ENCODE data around the gene SCARB1.

Gene SCARB1

DNA sequence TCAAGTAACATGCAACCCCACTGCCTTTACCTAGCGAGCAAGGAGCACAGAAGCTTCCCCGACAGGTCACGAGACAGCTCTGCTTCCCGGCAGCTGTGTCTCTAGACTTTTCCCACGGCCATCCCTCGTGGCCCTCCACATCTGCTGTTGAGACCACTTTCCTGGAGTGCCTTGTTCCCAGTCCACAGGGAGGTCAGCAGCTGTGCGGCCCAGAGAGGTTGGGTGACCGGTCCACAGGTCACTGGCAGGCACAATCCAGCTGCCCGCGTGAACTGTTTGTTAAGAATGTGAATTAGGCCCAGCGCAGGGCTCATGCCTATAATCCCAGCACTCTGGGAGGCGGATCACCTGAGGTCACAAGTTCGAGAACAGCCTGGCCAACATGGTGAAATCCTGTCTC, 71.5 kb downstream of the SCARB1 start:
- CTCF ChIA-PET, result interaction anchor here (0.7 to 1.6 kb wide), 4 partner anchors 25 to 756 kb away, joined by 3 to 4 read pairs (median 3); no protein-coding TSS in a partner anchor
- no peak overlapping the region for H3K4me3 ChIP-seq (ENCODE audit: low read depth, low read length)

DNA sequence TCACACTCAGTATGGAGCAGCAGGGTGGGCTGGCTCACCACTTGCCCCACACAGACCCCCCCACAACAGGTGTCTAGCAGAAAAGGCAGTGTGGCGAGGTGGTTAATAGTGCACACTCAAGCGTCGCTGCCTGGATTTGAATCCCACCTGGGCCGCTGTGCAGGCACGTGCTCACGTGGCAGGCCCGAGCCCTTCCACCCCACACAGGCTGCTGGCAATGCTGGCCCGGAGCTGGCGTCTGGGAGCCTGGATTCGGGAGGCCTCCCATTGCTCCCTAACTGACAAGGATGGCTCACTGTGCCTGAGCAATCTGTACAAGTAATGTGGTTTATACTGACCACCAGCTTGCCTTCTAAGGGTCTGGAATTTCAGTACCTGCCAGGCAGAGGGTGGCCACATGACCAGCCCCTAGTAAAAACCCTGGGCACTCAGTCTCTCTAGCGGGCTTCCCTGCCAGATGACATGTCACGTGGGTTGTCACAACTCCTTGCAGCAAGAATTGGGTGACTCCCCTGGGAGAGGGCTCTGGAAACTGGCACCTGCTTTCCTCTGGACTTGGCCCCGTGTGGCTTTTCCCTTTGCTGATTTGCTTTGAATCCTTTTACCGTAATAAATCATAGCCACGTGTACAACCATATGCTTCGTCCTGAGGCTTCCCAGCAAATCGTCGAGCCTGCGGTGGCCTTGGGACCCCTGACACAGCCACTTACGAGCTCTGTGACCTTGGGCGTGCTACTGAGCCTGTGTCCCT, 72.8 kb downstream of the SCARB1 start:
- Histone ChIP-seq H3K4me3 (ENCODE audit: low read depth, low read length) (no peak overlapping the region), H3K4me1 (ENCODE audit: control insufficient read depth, insufficient read depth, low read length) (no peaks in the 10 kb centered on the region), H3K9me3 (ENCODE audit: control insufficient read depth, insufficient read depth, low read depth, low read length) (no peaks in the 10 kb centered on the region), H3K36me3 (ENCODE audit: control insufficient read depth in 2 of 2, insufficient read depth in 1 of 2, low read length in 2 of 2) (peaks cover 4 to 39% of the 10 kb centered on the region in 2 experiments; a peak in 2 of 3 replicates), H3K27ac (ENCODE audit: extremely low read depth, low read depth, low read length) (no peak overlapping the region)
- CTCF ChIA-PET, result interaction anchor here (0.9 to 1.3 kb wide), 2 partner anchors 17 to 755 kb away, joined by 3 read pairs; no protein-coding TSS in a partner anchor
- POLR2A ChIA-PET, result no interaction called here
- TF ChIP-seq ZNF610 (tag by site-specific recombination; IDR thresholded peaks at IDR 0.05; ENCODE audit: borderline replicate concordance) (no peak), ZNF629 (tag by site-specific recombination; IDR thresholded peaks at IDR 0.05) (no peak), ZNF157 (tag by site-specific recombination; IDR thresholded peaks at IDR 0.05) (no peak), SCRT2 (tag by site-specific recombination; IDR thresholded peaks at IDR 0.05) (peak; percentile 47)

More for the DNA sequence above, 71.5 kb downstream of the SCARB1 start:
- no peak for TF ChIP-seq ZNF623 (tag by site-specific recombination; IDR thresholded peaks at IDR 0.05)
- Histone ChIP-seq H3K36me3 (ENCODE audit: control insufficient read depth in 2 of 2, insufficient read depth in 1 of 2, low read length in 2 of 2) (peaks cover 4 to 29% of the 10 kb centered on the region in 2 experiments; a peak in 2 of 3 replicates), H3K4me1 (ENCODE audit: control insufficient read depth, insufficient read depth, low read length) (no peaks in the 10 kb centered on the region), H3K9me3 (ENCODE audit: control insufficient read depth, insufficient read depth, low read depth, low read length) (no peaks in the 10 kb centered on the region), H3K27ac (ENCODE audit: extremely low read depth, low read depth, low read length) (no peak overlapping the region)
- POLR2A ChIA-PET, result no interaction called here

DNA sequence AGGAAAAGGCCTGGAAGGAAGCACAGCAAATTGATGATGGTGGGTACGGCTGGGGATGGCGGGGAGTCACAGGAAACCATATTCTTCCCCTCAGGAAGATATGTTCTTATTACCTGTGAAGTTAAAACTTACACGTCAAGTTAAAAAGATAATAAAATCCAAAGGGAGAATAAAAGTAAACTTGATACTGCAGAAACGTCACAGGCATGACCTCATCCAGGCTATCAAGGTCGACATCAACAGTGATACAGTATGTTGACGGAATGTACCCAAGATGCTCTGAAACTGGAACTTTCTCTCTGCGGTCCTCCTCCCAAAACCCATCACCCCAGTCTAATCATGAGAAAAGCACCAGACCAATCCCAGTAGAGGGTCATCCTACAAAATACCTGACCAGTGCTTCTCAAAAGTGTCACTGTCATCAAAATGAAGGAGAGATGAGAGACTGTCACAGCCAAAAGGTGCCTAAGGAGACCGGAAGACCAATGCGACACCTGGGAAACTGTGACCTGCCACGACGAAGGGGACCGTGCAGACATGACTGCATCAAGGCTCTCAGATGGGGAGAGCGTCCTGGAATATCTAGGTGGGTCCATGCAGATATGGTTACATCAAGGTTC, 74.6 kb downstream of the SCARB1 start:
- H3K4me3 ChIP-seq (ENCODE audit: low read depth, low read length), result no peak overlapping the region
- H3K27ac ChIP-seq (ENCODE audit: extremely low read depth, low read depth, low read length), result no peak overlapping the region
- POLR2A ChIA-PET, result no interaction called here
- no peaks in the 10 kb centered on the region for H3K4me1 ChIP-seq (ENCODE audit: control insufficient read depth, insufficient read depth, low read length)
- no peaks in the 10 kb centered on the region for H3K9me3 ChIP-seq (ENCODE audit: control insufficient read depth, insufficient read depth, low read depth, low read length)
- no peak for TF ChIP-seq FEZF1 (tag by site-specific recombination; IDR thresholded peaks at IDR 0.05)
- no peak for TF ChIP-seq ZNF404 (tag by site-specific recombination; IDR thresholded peaks at IDR 0.05)
- TF ChIP-seq ZNF473 (tag by site-specific recombination; IDR thresholded peaks at IDR 0.05), result no peak
- no peak for TF ChIP-seq ZNF23 (tag by site-specific recombination; IDR thresholded peaks at IDR 0.05; ENCODE audit: borderline replicate concordance)
- TF ChIP-seq ZNF140 (tag by site-specific recombination; IDR thresholded peaks at IDR 0.05), result 0 out of 2 replicates have a peak, but pooled peaks have one; percentile 0
- TF ChIP-seq ZNF785 (tag by site-specific recombination; IDR thresholded peaks at IDR 0.05), result no peak
- H3K36me3 ChIP-seq (ENCODE audit: control insufficient read depth in 2 of 2, insufficient read depth in 1 of 2, low read length in 2 of 2), result peaks cover 4 to 49% of the 10 kb centered on the region in 2 experiments; a peak in 2 of 3 replicates
- CTCF ChIA-PET, result no interaction called here

DNA sequence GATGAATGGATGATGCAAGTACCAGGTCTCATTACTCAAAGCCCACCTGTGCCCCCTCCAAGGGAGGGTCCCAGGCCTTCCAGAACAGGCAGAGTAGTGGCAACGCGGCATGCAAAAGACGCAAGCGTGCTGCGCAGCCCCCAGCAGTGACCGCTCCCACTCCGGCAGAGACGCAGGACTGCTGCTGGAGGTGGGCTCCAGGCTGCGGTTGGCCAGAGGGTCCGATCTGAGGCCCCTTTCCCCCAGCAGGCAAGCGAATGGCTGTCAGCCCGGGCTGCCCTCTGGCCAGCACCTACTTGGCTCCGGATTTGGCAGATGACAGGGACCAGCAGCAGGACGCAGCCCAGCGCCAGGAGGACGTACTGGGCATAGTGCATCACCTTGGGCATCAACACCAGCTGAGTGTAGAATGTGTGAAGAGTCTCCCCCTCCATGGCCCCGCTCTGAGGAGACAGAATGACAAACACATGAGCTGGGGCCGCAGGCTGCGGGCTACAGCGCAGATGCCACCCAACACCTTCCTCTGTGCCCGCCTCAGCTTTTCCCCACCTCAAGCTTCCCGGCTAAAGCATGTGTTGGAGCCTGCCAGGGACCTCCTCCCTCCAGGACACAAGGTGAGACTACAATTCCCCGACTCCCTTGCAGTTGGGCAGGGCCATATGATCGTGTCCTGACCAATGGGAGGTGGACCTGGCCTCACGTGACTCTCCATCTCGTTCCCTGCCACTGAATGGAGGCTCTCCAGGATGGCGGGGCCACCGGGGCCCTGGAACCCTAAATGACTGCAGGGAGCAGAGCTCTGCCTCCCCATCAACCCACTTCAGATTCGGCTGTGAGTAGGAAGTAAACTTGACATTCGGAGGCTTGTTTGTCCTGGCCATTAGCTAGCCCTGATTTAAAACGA, 77.4 kb downstream of the SCARB1 start:
- Histone ChIP-seq H3K27ac (ENCODE audit: extremely low read depth, low read depth, low read length) (0 out of 2 replicates have a peak overlapping the region, but pooled peaks have one; percentile 31), H3K9me3 (ENCODE audit: control insufficient read depth, insufficient read depth, low read depth, low read length) (no peaks in the 10 kb centered on the region), H3K36me3 (ENCODE audit: control insufficient read depth in 2 of 2, insufficient read depth in 1 of 2, low read length in 2 of 2) (peaks cover 0 to 43% of the 10 kb centered on the region in 2 experiments; a peak in 2 of 3 replicates), H3K4me1 (ENCODE audit: control insufficient read depth, insufficient read depth, low read length) (no peaks in the 10 kb centered on the region), H3K4me3 (ENCODE audit: low read depth, low read length) (peak overlapping the region; percentile 47)
- CTCF ChIA-PET, result interaction anchor here (0.8 to 1.1 kb wide), 3 partner anchors 10 to 154 kb away, joined by 3 to 4 read pairs (median 3); no protein-coding TSS in a partner anchor
- POLR2A ChIA-PET, result interaction anchor here (0.6 to 1.1 kb wide), 4 partner anchors 119 to 142 kb away, joined by 3 to 5 read pairs (median 4); no protein-coding TSS in a partner anchor
- no peak for TF ChIP-seq ZNF239 (tag by site-specific recombination; IDR thresholded peaks at IDR 0.05)
- no peak for TF ChIP-seq ZNF202 (tag by site-specific recombination; IDR thresholded peaks at IDR 0.05; ENCODE audit: borderline replicate concordance)
- no peak for TF ChIP-seq EGR2 (tag by site-specific recombination; IDR thresholded peaks at IDR 0.05; ENCODE audit: low read depth)
- no peak for TF ChIP-seq ZNF10 (tag by site-specific recombination; IDR thresholded peaks at IDR 0.05)
- no peak for TF ChIP-seq ZNF292 (tag by site-specific recombination; IDR thresholded peaks at IDR 0.05; ENCODE audit: borderline replicate concordance, low read depth)
- TF ChIP-seq, protein P1, sequence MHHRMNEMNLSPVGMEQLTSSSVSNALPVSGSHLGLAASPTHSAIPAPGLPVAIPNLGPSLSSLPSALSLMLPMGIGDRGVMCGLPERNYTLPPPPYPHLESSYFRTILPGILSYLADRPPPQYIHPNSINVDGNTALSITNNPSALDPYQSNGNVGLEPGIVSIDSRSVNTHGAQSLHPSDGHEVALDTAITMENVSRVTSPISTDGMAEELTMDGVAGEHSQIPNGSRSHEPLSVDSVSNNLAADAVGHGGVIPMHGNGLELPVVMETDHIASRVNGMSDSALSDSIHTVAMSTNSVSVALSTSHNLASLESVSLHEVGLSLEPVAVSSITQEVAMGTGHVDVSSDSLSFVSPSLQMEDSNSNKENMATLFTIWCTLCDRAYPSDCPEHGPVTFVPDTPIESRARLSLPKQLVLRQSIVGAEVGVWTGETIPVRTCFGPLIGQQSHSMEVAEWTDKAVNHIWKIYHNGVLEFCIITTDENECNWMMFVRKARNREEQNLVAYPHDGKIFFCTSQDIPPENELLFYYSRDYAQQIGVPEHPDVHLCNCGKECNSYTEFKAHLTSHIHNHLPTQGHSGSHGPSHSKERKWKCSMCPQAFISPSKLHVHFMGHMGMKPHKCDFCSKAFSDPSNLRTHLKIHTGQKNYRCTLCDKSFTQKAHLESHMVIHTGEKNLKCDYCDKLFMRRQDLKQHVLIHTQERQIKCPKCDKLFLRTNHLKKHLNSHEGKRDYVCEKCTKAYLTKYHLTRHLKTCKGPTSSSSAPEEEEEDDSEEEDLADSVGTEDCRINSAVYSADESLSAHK (tag by site-specific recombination; IDR thresholded peaks at IDR 0.05), result no peak
- TF ChIP-seq ZNF548 (tag by site-specific recombination; IDR thresholded peaks at IDR 0.05), result no peak
- no peak for TF ChIP-seq GLI4 (tag by site-specific recombination; IDR thresholded peaks at IDR 0.05)
- TF ChIP-seq, protein P2, sequence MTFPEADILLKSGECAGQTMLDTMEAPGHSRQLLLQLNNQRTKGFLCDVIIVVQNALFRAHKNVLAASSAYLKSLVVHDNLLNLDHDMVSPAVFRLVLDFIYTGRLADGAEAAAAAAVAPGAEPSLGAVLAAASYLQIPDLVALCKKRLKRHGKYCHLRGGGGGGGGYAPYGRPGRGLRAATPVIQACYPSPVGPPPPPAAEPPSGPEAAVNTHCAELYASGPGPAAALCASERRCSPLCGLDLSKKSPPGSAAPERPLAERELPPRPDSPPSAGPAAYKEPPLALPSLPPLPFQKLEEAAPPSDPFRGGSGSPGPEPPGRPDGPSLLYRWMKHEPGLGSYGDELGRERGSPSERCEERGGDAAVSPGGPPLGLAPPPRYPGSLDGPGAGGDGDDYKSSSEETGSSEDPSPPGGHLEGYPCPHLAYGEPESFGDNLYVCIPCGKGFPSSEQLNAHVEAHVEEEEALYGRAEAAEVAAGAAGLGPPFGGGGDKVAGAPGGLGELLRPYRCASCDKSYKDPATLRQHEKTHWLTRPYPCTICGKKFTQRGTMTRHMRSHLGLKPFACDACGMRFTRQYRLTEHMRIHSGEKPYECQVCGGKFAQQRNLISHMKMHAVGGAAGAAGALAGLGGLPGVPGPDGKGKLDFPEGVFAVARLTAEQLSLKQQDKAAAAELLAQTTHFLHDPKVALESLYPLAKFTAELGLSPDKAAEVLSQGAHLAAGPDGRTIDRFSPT (tag by site-specific recombination; IDR thresholded peaks at IDR 0.05), result no peak
- TF ChIP-seq ZNF623 (tag by site-specific recombination; IDR thresholded peaks at IDR 0.05), result no peak
- TF ChIP-seq ZNF423 (tag by site-specific recombination; IDR thresholded peaks at IDR 0.05), result no peak
